Breast epithelium (tissue), 3 donors: ENCODE data around the gene SCAF11.

Experiments used
- CTCF ChIP-seq, 3 donors: fragments of 450-650 bp; IDR thresholded peaks; one replicate each; pipeline ENCODE4 v1.5.1; 2016 to 2017; ENCODE audit warnings: antibody characterized with exemption in 3 of 3, mild to moderate bottlenecking in 3 of 3, moderate library complexity in 3 of 3
- POLR2A ChIP-seq: fragments of 450-650 bp; IDR thresholded peaks from one replicate; pipeline ENCODE4 v1.6.1; 2016; ENCODE audit warnings: antibody characterized with exemption, mild to moderate bottlenecking, moderate library complexity

- TF ChIP-seq CTCF (IDR thresholded peaks at IDR 0.05) = no peak
- no peak for TF ChIP-seq POLR2A
Measured at GRCh38 chr12:45883187-45883586, 107.2 kb downstream of the SCAF11 start.
